Right lobe of liver (tissue), 6 donors: ENCODE data around the gene D2HGDH. TPM values are rescaled to one million over a fixed set of nuclear protein-coding genes. Genes with fewer than 3 reads are reported as not detected.
A peak's percentile ranks its signal among the peaks of the same experiment; 100 is the strongest.

ENCODE experiments used
- ATAC-seq, 4 donors: fragments of 200-7000 bp; cut with Tn5 transposase; one replicate each; pipeline ENCODE4 v1.9.1; 2020; ENCODE audit warnings: mild to moderate bottlenecking in 4 of 4, moderate library complexity in 4 of 4
- DNase-seq, 3 donors: peaks; one replicate each; pipeline ENCODE4 v3.0.0-alpha.2; 2020
- H3K27ac ChIP-seq, 3 donors: fragments of 200-600 bp; one replicate each; pipeline ENCODE4 v1.8.0; 2022
- H3K27me3 ChIP-seq, 2 donors: fragments of 200-600 bp; one replicate each; pipeline ENCODE4 v1.8.0; 2022
- H3K36me3 ChIP-seq, 4 donors: fragments of 200-600 bp; sonication (generic) in 1 of 4; one replicate each; pipeline versions ENCODE4 v1.5.1 to v1.8.0; 2017 to 2022; ENCODE audit warnings: control low read depth in 1 of 4
- H3K4me1 ChIP-seq, 4 donors: fragments of 200-600 bp; sonication (generic) in 1 of 4; one replicate each; pipeline versions ENCODE4 v1.5.1 to v1.8.0; 2017 to 2022; ENCODE audit warnings: control low read depth in 1 of 4
- H3K4me3 ChIP-seq, 3 donors: fragments of 200-600 bp; one replicate each; pipeline ENCODE4 v1.8.0; 2022
- H3K9me3 ChIP-seq, 4 donors: fragments of 200-600 bp; sonication (generic) in 1 of 4; one replicate each; pipeline versions ENCODE4 v1.5.1 to v1.8.0; 2017 to 2022; ENCODE audit warnings: control low read depth in 1 of 4
- POLR2A ChIP-seq: fragments of 450-650 bp; IDR thresholded peaks from one replicate; pipeline ENCODE4 v1.6.1; 2017; ENCODE audit warnings: antibody characterized with exemption, mild to moderate bottlenecking
- WGBS: methylation state at CpG from one replicate; pipeline ENCODE4 v1.1.6; 2018; ENCODE audit warnings: low coverage, low lambda C conversion rate; ENCODE audit not compliant: insufficient coverage; ENCODE audit errors: missing lambda C conversion rate; 5-methylcytosine and 5-hydroxymethylcytosine counted together
- intact Hi-C, 2 donors: fragments of 100-400 bp; cut with DNase I; formaldehyde crosslinking; loops; one replicate each; pipeline versions ENCODE4 v1.11.2 to v1.14.1; 2022
- total RNA-seq, 6 experiments: library from RNA; depleted of rRNA in 2 of 6; stranded (reverse); fragments of >200 nt in 2 of 6; fragmentation: NEBNext Ultra II Directional in 3 of 6; extraction: Animal tissue kit (Norgen Biotek cat#: 25700) in 3 of 6; gene quantifications; one replicate each; pipeline versions ENCODE4 v1.1.0 to v1.2.4, GENCODE V29; 2016 to 2023
- TF ChIP-seq, protein P1 (sequence below), 4 donors: fragments of 200-600 bp in 3 of 4; fragments of 450-650 bp in 1 of 4; IDR thresholded peaks; one replicate each; pipeline versions ENCODE4 v1.5.1 to v1.8.0; 2016 to 2022; ENCODE audit warnings: antibody characterized with exemption in 4 of 4, mild to moderate bottlenecking in 2 of 4
- donor health status: DM: no; HTN: yes; CAD: no.
- donor health status: DM: no; HTN: no; CAD: no.
- donor health status: DM: no; HTN: no; CAD: no.
- donor health status: DM: no; HTN: yes; CAD: no.
- donor health status: DM: no; HTN: yes; CAD: no.

The D2HGDH gene
- total RNA-seq, 6 experiments from 2014 or later: 18.9 to 38.6 (median 25.9) TPM

DNA sequence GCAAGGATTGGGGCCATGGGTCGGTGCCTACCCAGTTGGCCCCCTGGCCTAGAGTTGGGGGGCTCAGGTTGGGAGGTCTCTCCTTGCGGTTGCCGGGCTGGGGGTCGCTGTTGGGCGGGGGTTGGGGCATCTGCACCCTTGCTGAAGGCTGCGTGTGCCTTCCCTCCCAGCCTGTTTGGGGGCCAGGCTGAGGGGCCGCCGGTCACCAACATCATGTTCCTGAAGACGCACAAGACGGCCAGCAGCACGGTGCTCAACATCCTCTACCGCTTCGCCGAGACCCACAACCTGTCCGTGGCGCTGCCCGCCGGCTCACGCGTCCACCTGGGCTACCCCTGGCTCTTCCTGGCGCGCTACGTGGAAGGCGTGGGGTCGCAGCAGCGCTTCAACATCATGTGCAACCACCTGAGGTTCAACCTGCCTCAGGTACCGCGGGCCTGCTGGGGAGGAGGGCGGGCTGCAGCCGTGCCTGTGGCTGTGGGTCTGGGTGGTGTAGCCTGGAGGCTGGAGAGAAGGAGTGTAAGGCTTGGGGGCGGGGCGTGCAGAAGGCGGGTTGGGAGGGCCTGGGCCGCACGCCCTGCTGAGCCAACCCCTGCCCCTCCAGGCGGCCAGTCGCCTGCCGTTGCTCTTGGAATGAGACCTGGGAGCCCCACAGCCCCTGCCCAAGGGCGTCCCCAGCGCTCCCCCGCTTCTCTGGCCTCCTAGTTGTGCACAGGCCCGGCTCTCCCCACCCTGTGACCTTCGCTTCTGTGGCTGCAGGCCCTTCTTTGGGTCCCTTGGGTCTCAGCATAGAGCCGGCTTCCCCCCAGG lies 67.4 kb downstream of the D2HGDH start:
- no peak for ATAC-seq
- Histone ChIP-seq H3K27ac (no peak overlapping the region), H3K9me3 (no peaks in the 10 kb centered on the region), H3K36me3 (no peaks in the 10 kb centered on the region), H3K27me3 (no peaks in the 10 kb centered on the region), H3K4me1 (peaks cover 0 to 6% (median 0%) of the 10 kb centered on the region in 4 donors), H3K4me3 (no peak overlapping the region)
- intact Hi-C loops: no loop called here
- WGBS: 88% methylated on average over 15 of the region's 44 CpGs
- TF ChIP-seq POLR2A: no peak
- TF ChIP-seq, protein P1, sequence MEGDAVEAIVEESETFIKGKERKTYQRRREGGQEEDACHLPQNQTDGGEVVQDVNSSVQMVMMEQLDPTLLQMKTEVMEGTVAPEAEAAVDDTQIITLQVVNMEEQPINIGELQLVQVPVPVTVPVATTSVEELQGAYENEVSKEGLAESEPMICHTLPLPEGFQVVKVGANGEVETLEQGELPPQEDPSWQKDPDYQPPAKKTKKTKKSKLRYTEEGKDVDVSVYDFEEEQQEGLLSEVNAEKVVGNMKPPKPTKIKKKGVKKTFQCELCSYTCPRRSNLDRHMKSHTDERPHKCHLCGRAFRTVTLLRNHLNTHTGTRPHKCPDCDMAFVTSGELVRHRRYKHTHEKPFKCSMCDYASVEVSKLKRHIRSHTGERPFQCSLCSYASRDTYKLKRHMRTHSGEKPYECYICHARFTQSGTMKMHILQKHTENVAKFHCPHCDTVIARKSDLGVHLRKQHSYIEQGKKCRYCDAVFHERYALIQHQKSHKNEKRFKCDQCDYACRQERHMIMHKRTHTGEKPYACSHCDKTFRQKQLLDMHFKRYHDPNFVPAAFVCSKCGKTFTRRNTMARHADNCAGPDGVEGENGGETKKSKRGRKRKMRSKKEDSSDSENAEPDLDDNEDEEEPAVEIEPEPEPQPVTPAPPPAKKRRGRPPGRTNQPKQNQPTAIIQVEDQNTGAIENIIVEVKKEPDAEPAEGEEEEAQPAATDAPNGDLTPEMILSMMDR (IDR thresholded peaks at IDR 0.05): no peak
- peak in 1 of 3 donors; percentile 16 for DNase-seq

DNA sequence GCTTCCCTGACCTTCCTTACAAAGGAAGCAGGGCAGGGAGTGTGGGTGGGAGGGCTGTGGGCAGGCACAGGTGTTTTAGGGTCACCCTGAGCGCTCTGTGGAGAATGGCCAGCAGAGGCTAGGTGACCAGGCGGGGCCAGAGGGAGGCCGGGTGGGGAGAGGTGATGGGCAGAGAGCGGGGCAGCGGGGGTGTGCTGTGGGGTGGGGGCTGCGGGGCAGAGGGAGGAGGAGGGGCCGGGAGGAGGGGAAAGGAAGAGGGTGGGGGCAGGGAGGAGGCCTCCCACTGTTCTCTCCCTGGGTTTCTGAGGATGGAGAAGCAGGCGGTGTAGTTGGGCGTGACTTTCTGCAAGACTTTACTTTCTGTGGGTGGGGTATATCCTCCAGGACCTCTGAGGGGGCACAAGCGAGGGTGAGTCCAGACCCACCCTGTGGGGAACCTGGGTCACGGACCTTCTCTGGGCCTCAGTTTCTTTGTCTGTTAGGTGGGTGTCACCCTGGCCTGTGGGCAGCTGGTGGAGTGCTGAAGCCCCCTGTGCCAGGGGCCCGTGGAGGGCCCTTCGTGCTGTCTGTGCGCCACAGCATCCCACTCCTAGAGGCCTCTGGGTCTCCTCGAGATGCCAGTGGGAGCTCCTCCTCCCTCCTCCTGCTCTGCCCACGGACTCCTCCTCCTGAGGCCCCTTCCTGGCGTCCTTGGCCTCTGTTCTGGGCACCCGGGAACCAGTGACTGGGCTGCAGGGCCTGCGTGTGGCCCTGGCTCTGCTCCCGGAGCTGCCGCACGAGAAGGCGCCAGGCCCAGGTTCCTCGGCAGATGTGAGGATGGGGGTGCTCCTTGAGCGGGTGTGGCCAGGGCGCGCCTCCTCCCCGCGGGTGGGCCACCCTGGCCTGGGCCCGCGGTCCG lies 68.2 kb downstream of the D2HGDH start:
- DNase-seq (peak in 2 of 3 donors; percentile 21 to 44), ATAC-seq (no peak)
- intact Hi-C loops: no loop called here
- H3K4me3 ChIP-seq: no peak overlapping the region
- H3K9me3 ChIP-seq: no peaks in the 10 kb centered on the region
- 79% methylated on average over 6 of the region's 32 CpGs for WGBS
- no peak overlapping the region for H3K27ac ChIP-seq
- no peaks in the 10 kb centered on the region for H3K36me3 ChIP-seq
- peaks cover 0 to 6% (median 0%) of the 10 kb centered on the region in 4 donors for H3K4me1 ChIP-seq
- TF ChIP-seq, protein P1 (IDR thresholded peaks at IDR 0.05): no peak
- TF ChIP-seq POLR2A: no peak
- no peaks in the 10 kb centered on the region for H3K27me3 ChIP-seq

DNA sequence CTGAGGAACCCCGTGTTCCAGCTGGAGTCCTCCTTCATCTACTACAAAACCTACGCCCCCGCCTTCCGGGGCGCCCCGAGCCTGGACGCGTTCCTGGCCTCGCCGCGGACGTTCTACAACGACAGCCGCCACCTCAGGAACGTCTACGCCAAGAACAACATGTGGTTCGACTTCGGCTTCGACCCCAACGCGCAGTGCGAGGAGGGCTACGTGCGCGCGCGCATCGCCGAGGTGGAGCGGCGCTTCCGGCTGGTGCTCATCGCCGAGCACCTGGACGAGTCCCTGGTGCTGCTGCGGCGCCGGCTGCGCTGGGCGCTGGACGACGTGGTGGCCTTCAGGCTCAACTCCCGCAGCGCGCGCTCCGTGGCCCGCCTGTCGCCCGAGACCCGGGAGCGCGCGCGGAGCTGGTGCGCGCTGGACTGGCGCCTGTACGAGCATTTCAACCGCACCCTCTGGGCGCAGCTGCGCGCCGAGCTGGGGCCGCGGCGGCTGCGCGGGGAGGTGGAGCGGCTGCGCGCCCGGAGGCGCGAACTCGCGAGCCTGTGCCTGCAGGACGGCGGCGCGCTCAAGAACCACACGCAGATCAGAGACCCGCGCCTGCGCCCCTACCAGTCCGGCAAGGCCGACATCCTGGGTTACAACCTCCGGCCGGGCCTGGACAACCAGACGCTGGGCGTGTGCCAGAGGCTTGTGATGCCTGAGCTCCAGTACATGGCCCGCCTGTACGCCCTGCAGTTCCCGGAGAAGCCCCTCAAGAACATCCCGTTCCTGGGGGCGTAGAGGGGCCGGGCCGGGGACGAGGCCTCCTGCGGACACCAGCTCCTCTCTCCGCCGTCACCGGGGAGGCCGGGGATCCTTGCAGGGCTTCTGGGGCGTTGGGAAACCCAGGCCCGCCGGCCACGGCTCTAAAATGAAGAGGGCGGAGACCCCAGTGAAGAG lies 69.2 kb downstream of the D2HGDH start:
- Histone ChIP-seq H3K27me3 (no peaks in the 10 kb centered on the region), H3K4me1 (peaks cover 0 to 13% (median 0%) of the 10 kb centered on the region in 4 donors), H3K27ac (no peak overlapping the region), H3K4me3 (peak overlapping the region; percentile 18 to 34 (median 26)), H3K36me3 (no peaks in the 10 kb centered on the region), H3K9me3 (no peaks in the 10 kb centered on the region)
- 43% methylated on average over 46 of the region's 109 CpGs for WGBS
- DNase-seq: peak; percentile 53 to 67 (median 63)
- ATAC-seq: peak; percentile 34 to 57 (median 52)
- intact Hi-C loops: no loop called here
- TF ChIP-seq POLR2A: no peak
- TF ChIP-seq, protein P1 (IDR thresholded peaks at IDR 0.05): no peak
